HG03159 (cell line): ENCODE measurements around the gene PRKG1.

ENCODE experiments used
- ATAC-seq: cut with Tn5 transposase; IDR thresholded peaks from one replicate; pipeline ENCODE4 v1.9.1; 2021; ENCODE audit warnings: mild to moderate bottlenecking, moderate library complexity; ENCODE audit not compliant: unreplicated experiment

Gene PRKG1

DNA sequence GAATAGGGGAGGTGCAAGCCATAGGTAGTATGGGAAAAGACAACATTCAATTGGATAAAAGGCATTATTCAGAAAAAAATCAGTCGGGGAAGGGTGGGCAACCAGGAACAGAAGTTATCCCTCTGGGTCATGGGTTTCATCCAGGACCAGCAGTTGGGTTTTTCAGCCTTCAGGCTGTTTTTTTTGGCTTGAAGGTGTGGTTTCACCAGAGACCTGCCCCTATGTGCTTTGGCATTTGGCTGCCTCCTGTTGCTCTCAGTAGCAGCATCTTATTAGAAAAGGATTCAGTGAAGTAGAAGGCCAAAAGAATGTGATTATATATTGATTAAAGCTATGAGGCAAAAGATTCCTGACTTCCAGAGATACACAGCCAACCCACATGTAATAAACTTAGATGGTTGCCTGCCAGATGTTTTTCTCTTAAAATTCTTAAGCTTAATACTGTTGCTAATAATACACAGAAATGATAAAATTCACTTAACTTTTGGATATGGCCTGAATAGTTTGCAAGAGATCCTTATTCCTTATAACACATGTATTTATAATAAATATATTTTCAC is 876.8 kb downstream of the PRKG1 start:
- no peak for ATAC-seq

- no peak for ATAC-seq
Observed at GRCh38 chr10:51951601-51952000, 877.3 kb downstream of the PRKG1 start.

DNA sequence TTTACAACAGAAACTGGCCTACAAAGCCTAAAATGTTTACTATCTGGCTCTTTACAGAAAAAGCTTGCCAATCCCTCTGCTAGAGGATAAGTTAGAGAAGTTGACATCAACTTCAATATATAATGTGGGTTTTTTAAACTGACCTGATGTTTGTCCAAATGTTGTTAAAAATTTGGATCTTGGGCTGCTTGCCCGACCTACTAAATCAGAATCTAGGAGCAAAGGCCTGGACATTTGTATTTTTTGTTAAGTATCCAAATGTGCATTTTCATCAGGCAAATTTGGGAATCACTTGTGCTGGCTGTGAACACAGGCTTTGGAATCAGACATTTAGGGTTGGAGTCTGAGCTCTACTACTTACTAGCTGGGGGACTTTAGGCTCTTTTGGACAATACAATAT is 877.8 kb downstream of the PRKG1 start:
- ATAC-seq, result no peak

DNA sequence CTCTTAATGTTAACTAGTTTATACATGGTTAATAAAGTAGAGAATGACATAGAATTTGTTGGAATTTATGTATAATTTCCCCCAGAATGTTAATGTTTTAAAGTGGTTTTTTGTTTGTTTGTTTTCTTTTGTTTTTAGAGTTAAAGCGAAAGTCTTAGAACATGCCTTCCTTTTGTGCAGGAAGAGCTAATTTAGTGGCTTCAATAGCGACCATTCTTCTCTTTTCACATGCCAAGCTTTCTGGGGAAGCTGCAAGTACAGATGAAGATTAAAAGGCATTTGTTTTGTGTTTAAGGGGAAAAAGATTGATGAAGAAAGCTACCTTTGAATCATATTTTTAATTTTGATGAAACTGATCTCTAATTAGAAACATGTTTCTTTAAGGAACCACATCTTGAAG is 881.4 kb downstream of the PRKG1 start:
- ATAC-seq, result no peak

DNA sequence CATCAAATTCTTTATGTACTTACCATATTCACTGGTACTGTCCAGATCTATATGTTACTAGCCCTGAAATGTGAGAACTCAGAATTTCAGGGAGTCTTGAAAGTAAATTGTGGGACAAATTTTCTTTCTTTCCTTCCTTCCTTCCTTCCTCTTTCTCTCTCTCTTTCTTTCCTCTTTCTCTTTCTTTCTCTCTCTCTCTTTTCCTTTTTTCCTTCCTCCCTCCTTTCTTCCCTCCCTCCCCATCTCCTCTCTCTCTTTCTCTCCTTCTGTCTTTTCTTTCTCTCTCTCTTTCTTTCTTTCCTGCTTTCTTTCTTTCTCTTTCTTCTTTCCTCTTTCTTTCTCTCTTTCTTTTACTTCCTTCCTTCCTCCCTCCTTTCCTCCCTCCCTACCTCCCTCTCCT is 882.5 kb downstream of the PRKG1 start:
- ATAC-seq, result no peak

GRCh38 chr10:51960494-51960895 is 886.2 kb downstream of the PRKG1 start:
- peak; percentile 76 for ATAC-seq

DNA sequence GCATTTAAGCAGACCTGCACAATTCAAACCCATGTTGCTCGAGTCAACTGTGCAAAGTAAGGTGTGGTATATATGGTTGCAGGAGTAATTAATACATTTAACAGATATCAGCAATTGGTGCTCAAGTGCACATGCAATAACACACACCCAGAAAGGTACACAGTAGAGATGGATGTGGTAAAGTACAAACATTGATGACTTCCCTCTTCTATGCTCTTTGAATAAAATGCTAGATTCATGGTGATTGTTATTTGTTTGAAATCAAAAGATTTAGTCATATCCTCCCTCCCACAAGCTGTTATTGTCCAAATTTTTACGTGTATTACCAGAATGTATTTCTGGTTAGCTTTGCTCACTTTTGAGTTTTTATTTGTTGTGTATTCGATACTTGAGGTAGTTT is 887.1 kb downstream of the PRKG1 start:
- no peak for ATAC-seq

DNA sequence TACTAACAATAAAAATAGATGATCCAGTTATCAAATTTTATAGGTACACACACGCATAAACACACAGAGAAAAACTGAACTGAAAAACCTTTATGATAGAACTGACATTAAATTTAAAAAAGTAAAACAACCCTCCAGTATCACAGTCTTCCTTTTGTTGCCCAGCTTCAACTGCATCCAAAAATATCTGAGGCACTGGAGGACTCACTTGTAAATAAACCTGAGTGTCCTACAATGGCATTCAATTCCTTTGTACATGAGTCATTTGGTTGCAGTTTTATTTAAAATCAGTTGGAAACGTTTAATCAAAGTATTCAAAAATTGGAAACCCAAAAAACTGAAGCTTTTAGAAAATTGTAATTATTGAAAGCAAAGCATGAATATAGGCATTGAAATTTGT is 890.3 kb downstream of the PRKG1 start:
- no peak for ATAC-seq

- ATAC-seq, result no peak
Observed at GRCh38 chr10:51965451-51965850, 891.2 kb downstream of the PRKG1 start.

- ATAC-seq, result no peak
Observed at GRCh38 chr10:51972733-51973346, 898.6 kb downstream of the PRKG1 start.

GRCh38 chr10:51980752-51981151 is 906.5 kb downstream of the PRKG1 start:
- no peak for ATAC-seq

DNA sequence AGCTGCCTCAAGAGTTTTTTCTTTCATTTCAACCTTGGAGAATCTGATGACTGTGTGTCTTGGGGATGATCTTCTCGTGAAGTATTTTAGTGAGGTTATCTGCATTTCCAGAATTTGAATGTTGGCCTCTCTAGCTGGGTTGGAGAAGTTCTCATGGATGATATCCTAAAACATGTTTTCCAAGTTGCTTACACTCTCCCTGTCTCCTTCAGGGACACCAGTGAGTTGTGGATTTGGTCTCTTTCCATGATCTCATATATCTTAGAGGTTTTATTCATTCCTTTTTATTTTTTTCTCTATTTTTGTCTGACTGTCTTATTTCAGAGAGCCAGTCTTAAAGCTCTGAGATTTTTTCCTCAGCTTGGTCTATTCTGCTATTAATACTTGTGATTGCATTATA is 907.4 kb downstream of the PRKG1 start:
- no peak for ATAC-seq

- no peak for ATAC-seq
Observed at GRCh38 chr10:51983481-51983880, 909.2 kb downstream of the PRKG1 start.

DNA sequence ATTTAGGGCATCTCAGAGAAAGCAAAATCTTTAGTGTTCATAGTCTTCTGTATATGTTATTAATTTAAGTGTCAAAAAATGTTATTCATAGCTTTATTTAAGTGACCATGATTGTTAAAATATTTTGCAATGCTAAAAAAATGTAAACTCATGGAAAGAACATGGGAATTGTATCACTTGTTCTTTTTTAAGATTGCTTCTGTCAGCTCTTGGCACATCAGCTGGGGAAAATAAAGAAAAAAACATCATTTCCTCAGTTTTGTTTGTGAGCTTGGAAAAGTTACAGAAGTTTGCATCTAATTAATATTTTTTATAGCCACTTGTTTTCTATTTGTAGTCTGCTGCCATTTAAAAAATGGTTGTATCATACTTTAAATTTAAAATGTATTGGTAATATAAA is 911.0 kb downstream of the PRKG1 start:
- ATAC-seq, result no peak

GRCh38 chr10:51986516-51986915 is 912.2 kb downstream of the PRKG1 start:
- no peak for ATAC-seq

- ATAC-seq, result no peak
Observed at GRCh38 chr10:51993475-51993874, 919.2 kb downstream of the PRKG1 start.

DNA sequence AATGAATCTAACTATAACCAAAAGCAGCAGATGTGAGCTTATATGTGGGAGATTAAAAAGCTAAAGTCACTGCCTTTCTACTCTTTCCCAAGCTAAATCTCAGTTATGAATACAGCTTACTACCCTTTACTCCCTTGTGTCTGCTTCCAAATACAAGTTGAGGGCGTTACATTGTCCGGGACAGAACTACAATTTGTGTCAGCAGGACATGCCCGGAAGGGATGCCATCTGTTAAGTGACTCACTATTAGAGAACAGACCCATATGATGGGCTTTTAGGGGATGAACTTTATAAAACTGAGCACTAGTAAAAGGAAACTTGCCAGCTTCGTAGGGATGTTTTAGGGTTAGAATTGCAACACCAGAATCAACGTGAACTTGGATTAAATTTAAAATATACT is 924.8 kb downstream of the PRKG1 start:
- no peak for ATAC-seq

GRCh38 chr10:52004342-52004949 is 930.2 kb downstream of the PRKG1 start:
- peak; percentile 89 for ATAC-seq

DNA sequence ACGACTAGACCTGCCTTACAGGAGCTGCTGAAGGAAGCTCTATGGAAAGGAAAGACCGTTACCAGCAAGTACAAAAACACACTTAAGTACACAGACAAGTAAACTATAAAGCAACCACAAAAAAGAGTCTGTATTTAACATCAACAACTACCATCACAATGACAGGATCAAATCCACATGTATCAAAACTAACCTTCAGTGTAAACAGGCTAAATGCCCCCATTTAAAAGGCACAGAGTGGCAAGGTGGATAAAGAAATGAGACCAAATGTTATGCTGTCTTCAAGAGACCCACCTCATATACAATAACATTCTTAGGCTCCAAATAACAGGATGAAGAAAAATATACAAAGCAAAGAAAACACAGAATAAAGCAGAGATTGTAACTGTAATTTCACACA is 932.8 kb downstream of the PRKG1 start:
- ATAC-seq, result no peak

DNA sequence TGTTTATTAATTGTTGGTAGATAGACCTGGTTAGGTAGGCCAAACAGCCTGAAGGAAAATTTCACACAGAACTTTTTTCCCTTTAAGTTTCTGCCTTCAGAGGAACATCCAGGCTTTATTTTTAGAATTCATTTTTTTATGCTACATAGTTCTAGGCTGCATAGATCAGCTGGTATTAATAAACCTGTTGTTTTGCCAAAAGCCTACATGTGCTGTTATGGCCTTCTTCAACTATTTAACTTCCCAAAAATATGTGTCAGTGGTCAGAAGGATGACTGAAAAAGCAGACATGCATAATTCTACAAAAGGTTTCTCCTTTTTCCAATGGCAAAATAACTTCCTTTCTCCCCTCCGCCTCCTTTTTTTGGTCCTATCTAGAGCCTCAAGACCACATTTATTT is 936.8 kb downstream of the PRKG1 start:
- ATAC-seq, result no peak

DNA sequence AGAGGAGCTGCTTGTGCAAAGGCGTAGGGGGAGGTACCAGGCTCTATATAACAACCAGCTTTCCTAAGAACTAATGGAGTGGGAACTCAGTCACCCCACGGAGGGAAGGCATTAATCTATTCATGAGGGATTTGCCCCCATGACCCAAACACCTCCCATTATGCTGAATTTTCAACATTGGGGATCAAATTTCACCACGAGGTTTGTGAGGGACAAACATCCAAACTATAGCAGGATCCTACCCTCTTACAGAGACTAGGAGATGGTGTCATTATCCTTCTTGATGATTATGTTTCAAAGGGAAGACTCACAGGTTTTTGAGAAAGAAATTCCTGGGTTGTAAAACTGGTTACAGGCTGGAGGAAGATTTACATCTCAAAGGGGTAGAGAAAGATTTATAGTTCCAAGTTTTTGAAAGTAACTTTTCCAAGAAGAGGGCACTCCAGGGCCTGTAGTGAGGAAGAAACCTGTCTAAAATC is 944.8 kb downstream of the PRKG1 start:
- no peak for ATAC-seq

DNA sequence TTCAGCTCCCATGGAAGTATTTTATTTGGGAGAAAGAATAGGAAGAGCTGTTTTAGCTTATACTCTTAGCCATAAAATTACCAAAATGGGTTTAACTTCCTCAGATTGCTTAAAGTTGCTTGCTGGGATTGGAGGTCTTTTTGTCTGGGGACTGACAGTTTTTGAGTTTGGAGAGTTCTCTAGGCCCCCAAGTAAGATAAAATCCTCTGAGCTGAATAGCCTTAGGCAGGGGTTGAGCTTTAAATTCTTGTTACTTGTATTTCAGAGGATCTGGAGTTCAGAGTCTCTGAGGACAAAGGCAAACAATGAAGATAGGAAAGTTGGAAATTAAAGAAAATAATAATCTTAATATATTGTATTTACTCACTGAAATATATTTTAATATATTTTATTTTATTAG is 945.4 kb downstream of the PRKG1 start:
- ATAC-seq, result no peak

DNA sequence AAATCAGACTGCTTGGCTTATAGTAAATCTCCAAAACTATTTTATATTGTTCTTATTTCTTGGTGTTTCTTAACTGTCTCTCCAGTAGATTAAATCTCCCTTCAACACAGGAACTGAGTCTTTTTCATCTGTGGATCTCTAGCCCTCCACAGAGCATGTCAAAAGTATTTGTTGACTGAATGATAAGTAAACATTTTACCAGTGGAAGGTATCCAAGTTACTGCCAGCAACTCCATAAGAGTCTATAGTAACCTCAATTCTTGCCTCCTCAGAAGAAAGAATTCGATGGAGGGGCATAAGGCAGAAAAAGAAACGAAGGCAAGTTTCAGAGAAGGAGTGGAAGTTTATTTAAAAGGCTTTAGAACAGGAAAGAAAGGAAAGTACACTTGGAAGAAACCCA is 945.9 kb downstream of the PRKG1 start:
- ATAC-seq, result no peak
